ENCODE results near the gene RUFY4.

Gene RUFY4

DNA sequence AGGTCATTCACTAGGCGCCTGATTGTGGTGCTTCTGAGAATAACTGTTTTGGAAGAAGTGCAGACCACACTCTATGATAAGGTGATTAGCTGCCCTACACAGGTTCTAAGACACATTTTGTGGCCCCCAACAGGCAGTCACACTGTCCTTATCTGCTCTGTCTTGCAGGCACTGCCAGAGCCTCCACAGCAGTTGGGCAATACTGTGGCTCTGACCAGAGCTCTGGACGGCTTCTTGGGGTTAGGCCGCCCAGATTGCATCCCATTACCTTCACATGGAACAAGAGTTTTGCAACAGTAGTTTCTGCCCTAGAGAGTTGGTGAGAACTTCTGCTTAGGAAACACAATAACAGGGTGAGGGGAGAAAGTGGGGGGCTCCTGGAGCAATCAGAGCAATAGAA is 22.7 kb downstream of the RUFY4 start:
- TF ChIP-seq NFIC (IDR thresholded peaks at IDR 0.05) (no peak), TEAD4 (IDR thresholded peaks at IDR 0.05) (no peak)

DNA sequence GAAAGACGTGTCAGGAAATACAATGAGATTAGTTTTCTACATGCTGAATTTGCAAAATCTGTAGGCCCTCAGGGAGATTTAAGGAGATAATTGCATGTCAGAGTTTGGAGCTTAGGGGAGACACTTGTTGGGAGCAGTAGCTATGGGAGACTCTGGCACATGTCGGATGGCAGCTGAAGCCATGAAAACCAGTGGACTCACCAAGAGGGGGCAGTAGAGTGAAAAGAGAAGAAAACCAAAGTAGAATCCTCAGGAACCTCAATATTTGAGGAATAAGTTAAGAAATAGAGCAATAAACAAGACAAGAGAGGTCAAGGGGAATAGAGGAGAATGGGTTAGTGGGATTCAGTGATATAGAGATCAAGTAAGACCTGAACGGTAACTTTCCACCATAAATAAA is 24.8 kb downstream of the RUFY4 start:
- no peak for TF ChIP-seq YY1 (IDR thresholded peaks at IDR 0.05; ENCODE audit: low read depth)
- no peak for TF ChIP-seq REST (IDR thresholded peaks at IDR 0.05; ENCODE audit: low read depth)
- TF ChIP-seq TAF1 (IDR thresholded peaks at IDR 0.05; ENCODE audit: low read depth) = no peak
- no peak for TF ChIP-seq CEBPB (IDR thresholded peaks at IDR 0.05)
- no peak for TF ChIP-seq MAX (IDR thresholded peaks at IDR 0.05)
- no peak for TF ChIP-seq ZBTB7A (IDR thresholded peaks at IDR 0.05; ENCODE audit: low read depth)
- TF ChIP-seq USF1 (IDR thresholded peaks at IDR 0.05) = no peak
- TF ChIP-seq EP300 (IDR thresholded peaks at IDR 0.05; ENCODE audit: borderline replicate concordance) = no peak
- TF ChIP-seq NFIC (IDR thresholded peaks at IDR 0.05) = no peak
- no peak for TF ChIP-seq TCF12 (IDR thresholded peaks at IDR 0.05; ENCODE audit: low read depth)
- TF ChIP-seq CREB1 (IDR thresholded peaks at IDR 0.05; ENCODE audit: low read depth) = no peak
- no peak for TF ChIP-seq RAD21 (IDR thresholded peaks at IDR 0.05; ENCODE audit: low read depth)
- no peak for TF ChIP-seq FOXM1 (IDR thresholded peaks at IDR 0.05; ENCODE audit: borderline replicate concordance, low read depth)
- no peak for TF ChIP-seq TEAD4 (IDR thresholded peaks at IDR 0.05)
- TF ChIP-seq EGR1 (IDR thresholded peaks at IDR 0.05) = no peak

GRCh38 chr2:218095853-218096252 is 26.8 kb downstream of the RUFY4 start:
- TF ChIP-seq TAF1 (IDR thresholded peaks at IDR 0.05; ENCODE audit: low read depth) (no peak), RAD21 (IDR thresholded peaks at IDR 0.05; ENCODE audit: low read depth) (no peak), TCF12 (IDR thresholded peaks at IDR 0.05; ENCODE audit: low read depth) (no peak)

DNA sequence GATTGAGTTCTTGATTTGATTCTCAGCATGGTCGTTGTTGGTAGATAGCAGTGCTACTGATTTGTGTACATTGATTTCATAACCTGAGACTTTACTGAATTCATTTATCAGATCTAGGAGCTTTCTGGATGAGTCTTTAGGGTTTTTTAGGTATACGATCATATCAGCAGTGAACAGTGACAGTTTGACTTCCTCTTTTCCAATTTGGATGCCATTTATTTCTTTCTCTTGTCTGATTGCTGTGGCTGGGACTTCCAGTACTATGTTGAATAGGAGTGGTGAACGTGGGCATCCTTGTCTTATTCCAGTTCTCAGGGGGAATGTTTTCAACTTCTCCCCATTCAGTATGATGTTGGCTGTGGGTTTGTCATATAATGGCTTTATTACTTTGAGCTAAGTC is 28.9 kb downstream of the RUFY4 start:
- TF ChIP-seq CREB1 (IDR thresholded peaks at IDR 0.05; ENCODE audit: low read depth) (no peak), FOXM1 (IDR thresholded peaks at IDR 0.05; ENCODE audit: borderline replicate concordance, low read depth) (no peak), USF1 (IDR thresholded peaks at IDR 0.05) (no peak), CEBPB (IDR thresholded peaks at IDR 0.05) (no peak), NFIC (IDR thresholded peaks at IDR 0.05) (no peak), TEAD4 (IDR thresholded peaks at IDR 0.05) (no peak), EP300 (IDR thresholded peaks at IDR 0.05; ENCODE audit: borderline replicate concordance) (no peak), ZBTB7A (IDR thresholded peaks at IDR 0.05; ENCODE audit: low read depth) (no peak), YY1 (IDR thresholded peaks at IDR 0.05; ENCODE audit: low read depth) (no peak), TCF12 (IDR thresholded peaks at IDR 0.05; ENCODE audit: low read depth) (no peak), RAD21 (IDR thresholded peaks at IDR 0.05; ENCODE audit: low read depth) (no peak), REST (IDR thresholded peaks at IDR 0.05; ENCODE audit: low read depth) (no peak), EGR1 (IDR thresholded peaks at IDR 0.05) (no peak), TAF1 (IDR thresholded peaks at IDR 0.05; ENCODE audit: low read depth) (no peak)

- TF ChIP-seq MAX (IDR thresholded peaks at IDR 0.05) (no peak), EP300 (IDR thresholded peaks at IDR 0.05; ENCODE audit: borderline replicate concordance) (no peak), TEAD4 (IDR thresholded peaks at IDR 0.05) (no peak), YY1 (IDR thresholded peaks at IDR 0.05; ENCODE audit: low read depth) (no peak), REST (IDR thresholded peaks at IDR 0.05; ENCODE audit: low read depth) (no peak), ZBTB7A (IDR thresholded peaks at IDR 0.05; ENCODE audit: low read depth) (no peak), USF1 (IDR thresholded peaks at IDR 0.05) (no peak), RAD21 (IDR thresholded peaks at IDR 0.05; ENCODE audit: low read depth) (no peak), TCF12 (IDR thresholded peaks at IDR 0.05; ENCODE audit: low read depth) (no peak), CEBPB (IDR thresholded peaks at IDR 0.05) (no peak), TAF1 (IDR thresholded peaks at IDR 0.05; ENCODE audit: low read depth) (no peak), NFIC (IDR thresholded peaks at IDR 0.05) (no peak), CREB1 (IDR thresholded peaks at IDR 0.05; ENCODE audit: low read depth) (no peak), FOXM1 (IDR thresholded peaks at IDR 0.05; ENCODE audit: borderline replicate concordance, low read depth) (no peak), EGR1 (IDR thresholded peaks at IDR 0.05) (no peak)
Observed at GRCh38 chr2:218123986-218124385, 54.9 kb downstream of the RUFY4 start.

Measured in Ishikawa (cell line).